PFSK-1 (cell line): Measurements from ENCODE around the gene AFTPH.

ENCODE experiments used
- FOXP2 ChIP-seq: optimal IDR thresholded peaks from 2 replicates; pipeline ENCODE3; 2011; ENCODE audit warnings: borderline replicate concordance, control low read depth, inconsistent platforms; ENCODE audit not compliant: insufficient read depth; ENCODE audit errors: extremely low read length, extremely low read depth
- POLR2AphosphoS5 ChIP-seq: IDR thresholded peaks from 2 replicates; pipeline ENCODE4 v1.6.1; 2012; ENCODE audit warnings: low read depth, mild to moderate bottlenecking, control low read depth, low read length, moderate library complexity
- REST ChIP-seq, 2 experiments: IDR thresholded peaks; 2 replicates each; pipeline versions ENCODE4 v1.6.1 to v1.8.0; 2011 to 2012; ENCODE audit warnings: low read depth in 2 of 2, low read length in 2 of 2, control low read depth in 1 of 2, inconsistent platforms in 1 of 2, mild to moderate bottlenecking in 1 of 2, moderate library complexity in 1 of 2; ENCODE audit not compliant: insufficient read depth in 1 of 2
- SIN3A ChIP-seq: IDR thresholded peaks from 2 replicates; pipeline ENCODE4 v1.6.1; 2012; ENCODE audit warnings: mild to moderate bottlenecking, low read length, moderate library complexity, borderline replicate concordance; ENCODE audit not compliant: insufficient read depth
- TAF1 ChIP-seq: IDR thresholded peaks from 2 replicates; pipeline ENCODE4 v1.6.1; 2012; ENCODE audit warnings: low read length, control low read depth, borderline replicate concordance; ENCODE audit not compliant: insufficient read depth

Gene AFTPH

GRCh38 chr2:64506686-64507085, 17.4 kb upstream of the AFTPH start:
- TF ChIP-seq POLR2AphosphoS5 (no peak), SIN3A (no peak), TAF1 (no peak), FOXP2 (no peak), REST (IDR thresholded peaks at IDR 0.05; ENCODE audit: insufficient read depth in 1 of 2, low read depth in 2 of 2, low read length in 2 of 2) (no peak)

GRCh38 chr2:64514008-64514407, 10.1 kb upstream of the AFTPH start:
- no peak for TF ChIP-seq POLR2AphosphoS5
- no peak for TF ChIP-seq REST (IDR thresholded peaks at IDR 0.05; ENCODE audit: insufficient read depth in 1 of 2, low read depth in 2 of 2, low read length in 2 of 2)
- no peak for TF ChIP-seq SIN3A
- no peak for TF ChIP-seq FOXP2
- TF ChIP-seq TAF1, result no peak

- TF ChIP-seq FOXP2 (no peak), REST (IDR thresholded peaks at IDR 0.05; ENCODE audit: insufficient read depth in 1 of 2, low read depth in 2 of 2, low read length in 2 of 2) (no peak), POLR2AphosphoS5 (no peak), SIN3A (no peak), TAF1 (no peak)
Measured at GRCh38 chr2:64515086-64515485, 9.0 kb upstream of the AFTPH start.

- no peak for TF ChIP-seq REST (IDR thresholded peaks at IDR 0.05; ENCODE audit: insufficient read depth in 1 of 2, low read depth in 2 of 2, low read length in 2 of 2)
Measured at GRCh38 chr2:64516651-64517510, 7.2 kb upstream of the AFTPH start.

- TF ChIP-seq REST (IDR thresholded peaks at IDR 0.05; ENCODE audit: insufficient read depth in 1 of 2, low read depth in 2 of 2, low read length in 2 of 2), result no peak
- no peak for TF ChIP-seq TAF1
- TF ChIP-seq SIN3A, result no peak
- TF ChIP-seq POLR2AphosphoS5, result no peak
- no peak for TF ChIP-seq FOXP2
Measured at GRCh38 chr2:64517511-64517884, 6.6 kb upstream of the AFTPH start.
